T-helper 1 cell treated with Interleukin-12 subunit alpha and Interleukin-12 subunit beta and Interleukin-4 antibody, amounts not matched to agents 30 ng/mL and 1 ng/mL, for 36 hours (primary cell): ENCODE results near the gene TOMM40L. TPM values are rescaled to one million over a fixed set of nuclear protein-coding genes. Genes with fewer than 3 reads are reported as not detected.

Experiments
- intact Hi-C: fragments of 100-400 bp; cut with micrococcal nuclease; formaldehyde crosslinking; loops from one replicate; pipeline ENCODE4 v1.15.1; 2024
- total RNA-seq: library from RNA; stranded (reverse); gene quantifications from 2 replicates; pipeline ENCODE4 v1.2.3, GENCODE V29; 2022

The TOMM40L gene
- 26.4 and 27.1 TPM in 2 replicates for total RNA-seq

GRCh38 chr1:161225534-161226319 lies at the start of gene TOMM40L:
Gene TOMM40L, plus strand, starts transcription at chr1:161226060. Its CDS starts 430 bp downstream, at chr1:161226490.
- intact Hi-C loops: loop anchor here (1.0 to 10.0 kb wide), 16 partner anchors 15 to 1128 kb away; partner anchors contain the start of genes B4GALT3, CD48, DCAF8 and IGSF8

GRCh38 chr1:161176468-161177111 lies 49.3 kb upstream of the TOMM40L start:
- intact Hi-C loops: loop anchor here (1.0 to 2.0 kb wide), 8 partner anchors 10 to 57 kb away; partner anchors contain the start of genes DEDD, PPOX, UFC1 and USP21

- intact Hi-C loops: loop anchor here (1.0 to 2.0 kb wide), 8 partner anchors 10 to 58 kb away; partner anchors contain the start of genes DEDD, PPOX, UFC1 and USP21
Observed at GRCh38 chr1:161177112-161177935, 48.5 kb upstream of the TOMM40L start, which contains the start of gene B4GALT3. Gene B4GALT3, minus strand, starts transcription at chr1:161177507. Its CDS starts 1,447 bp downstream, at chr1:161176060.

GRCh38 chr1:161177936-161178244 lies 48.0 kb upstream of the TOMM40L start:
- intact Hi-C loops: loop anchor here (1.0 to 2.0 kb wide), 8 partner anchors 9 to 59 kb away; partner anchors contain the start of genes DEDD, PPOX, UFC1 and USP21

GRCh38 chr1:161179698-161180097 lies 46.2 kb upstream of the TOMM40L start:
- intact Hi-C loops: no loop called here

GRCh38 chr1:161180639-161181038 lies 45.2 kb upstream of the TOMM40L start:
- intact Hi-C loops: no loop called here

GRCh38 chr1:161182214-161182613 lies 43.6 kb upstream of the TOMM40L start:
- intact Hi-C loops: loop anchor here (1.0 kb wide), 3 partner anchors 10 to 43 kb away; partner anchors contain the start of gene PPOX

GRCh38 chr1:161185282-161185682 lies 40.6 kb upstream of the TOMM40L start:
- intact Hi-C loops: loop anchor here (1.0 kb wide), 2 partner anchors 17 to 32 kb away; partner anchors contain the start of genes NDUFS2 and UFC1

GRCh38 chr1:161185732-161186311 lies 40.0 kb upstream of the TOMM40L start:
- intact Hi-C loops: loop anchor here (1.0 kb wide), 2 partner anchors 16 to 33 kb away; partner anchors contain the start of genes NDUFS2 and UFC1

GRCh38 chr1:161187311-161187710 lies 38.5 kb upstream of the TOMM40L start:
- intact Hi-C loops: loop anchor here (1.0 kb wide), 1 partner anchor 10 kb away; the partner anchor contains the start of gene B4GALT3

- intact Hi-C loops: no loop called here
Observed at GRCh38 chr1:161188381-161188780, 37.5 kb upstream of the TOMM40L start.

GRCh38 chr1:161189036-161189435 lies 36.8 kb upstream of the TOMM40L start:
- intact Hi-C loops: no loop called here

GRCh38 chr1:161190962-161191521 lies 34.8 kb upstream of the TOMM40L start:
- intact Hi-C loops: no loop called here

- intact Hi-C loops: loop anchor here (1.0 to 2.0 kb wide), 7 partner anchors 10 to 190 kb away; partner anchors contain the start of genes B4GALT3 and NDUFS2
Observed at GRCh38 chr1:161191971-161192370, 33.9 kb upstream of the TOMM40L start.

GRCh38 chr1:161192476-161193465 lies 33.1 kb upstream of the TOMM40L start:
- intact Hi-C loops: loop anchor here (1.0 to 2.0 kb wide), 7 partner anchors 10 to 190 kb away; partner anchors contain the start of genes B4GALT3 and NDUFS2

GRCh38 chr1:161193561-161194235 lies 32.2 kb upstream of the TOMM40L start:
- intact Hi-C loops: loop anchor here (2.0 kb wide), 1 partner anchor 17 kb away; no protein-coding TSS in a partner anchor

GRCh38 chr1:161195171-161195570 lies 30.7 kb upstream of the TOMM40L start:
- intact Hi-C loops: no loop called here

GRCh38 chr1:161196111-161196510 lies 29.7 kb upstream of the TOMM40L start:
- intact Hi-C loops: no loop called here
